Astrocyte (in vitro differentiated cells and primary cell): ENCODE data around the gene PLD1.
"Not testable (repeated sequence)": the region's sequence is repeated elsewhere in the genome, so short reads cannot be mapped to it uniquely, and the experiment has no call there.

ENCODE experiments used
- CTCF ChIP-seq: IDR thresholded peaks from 2 replicates; pipeline ENCODE4 v1.5.1; 2011; ENCODE audit warnings: low read depth, mild to moderate bottlenecking, inconsistent platforms, low read length, moderate library complexity; ENCODE audit not compliant: insufficient read depth
- EZH2 ChIP-seq: IDR thresholded peaks from 2 replicates; pipeline ENCODE4 v1.6.1; 2012; ENCODE audit warnings: mild to moderate bottlenecking, low read length, inconsistent platforms; ENCODE audit not compliant: insufficient read depth

DNA sequence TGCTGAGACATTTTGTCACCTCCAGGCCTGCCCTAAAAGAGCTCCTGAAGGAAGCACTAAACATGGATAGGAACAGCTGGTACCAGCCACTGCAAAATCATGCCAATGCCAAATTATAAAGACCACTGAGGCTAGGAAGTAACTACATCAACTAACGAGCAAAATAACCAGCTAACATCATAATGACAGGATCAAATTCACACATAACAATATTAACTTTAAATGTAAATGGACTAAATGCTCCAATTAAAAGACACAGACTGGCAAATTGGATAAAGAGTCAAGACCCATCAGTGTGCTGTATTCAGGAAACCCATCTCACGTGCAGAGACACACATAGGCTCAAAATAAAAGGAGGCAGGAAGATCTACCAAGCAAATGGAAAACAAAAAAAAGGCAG is 183.5 kb downstream of the PLD1 start:
- not testable (repeated sequence) for TF ChIP-seq CTCF, EZH2
